Activated T-cell treated with anti-CD3 and anti-CD28 coated beads, Interleukin-2, amount 50 U/mL, for 24 hours (primary cell): Measurements from ENCODE around the gene ZSWIM8.
"Not testable (repeated sequence)": the region's sequence is repeated elsewhere in the genome, so short reads cannot be mapped to it uniquely, and the experiment has no call there.

Experiments used
- DNase-seq: peaks from one replicate; pipeline ENCODE4 v3.0.0-alpha.2; 2020
- H3K27ac Mint-ChIP-seq: 2 replicates; pipeline ENCODE4 v1.8.0; 2020; ENCODE audit warnings: mild to moderate bottlenecking, mixed read lengths
- H3K27me3 Mint-ChIP-seq: 2 replicates; pipeline ENCODE4 v1.8.0; 2020; ENCODE audit warnings: mixed read lengths
- H3K36me3 Mint-ChIP-seq: 2 replicates; pipeline ENCODE4 v1.8.0; 2020; ENCODE audit warnings: low read depth, mixed read lengths
- H3K4me1 Mint-ChIP-seq: 2 replicates; pipeline ENCODE4 v1.8.0; 2020; ENCODE audit warnings: low read depth, mixed read lengths
- H3K4me3 Mint-ChIP-seq: 2 replicates; pipeline ENCODE4 v1.8.0; 2020; ENCODE audit warnings: mild to moderate bottlenecking, moderate library complexity, mixed read lengths
- H3K9me3 Mint-ChIP-seq: 2 replicates; pipeline ENCODE4 v1.8.0; 2020; ENCODE audit warnings: mixed read lengths

Gene ZSWIM8

GRCh38 chr10:73782749-73783085, 2.7 kb upstream of the ZSWIM8 start:
- no peaks in the 10 kb centered on the region for H3K9me3 Mint-ChIP-seq
- H3K4me3 Mint-ChIP-seq, result peak overlapping the region; percentile 99
- H3K36me3 Mint-ChIP-seq, result peaks cover 69% of the 10 kb centered on the region
- DNase-seq, result no peak
- H3K27ac Mint-ChIP-seq, result peak overlapping the region; percentile 100
- H3K27me3 Mint-ChIP-seq, result no peaks in the 10 kb centered on the region
- peaks cover 58% of the 10 kb centered on the region for H3K4me1 Mint-ChIP-seq

GRCh38 chr10:73785721-73786511, 510 bp downstream of the ZSWIM8 start:
- Mint-ChIP-seq H3K27me3 (no peaks in the 10 kb centered on the region), H3K27ac (peak overlapping the region; percentile 99), H3K36me3 (peaks cover 68% of the 10 kb centered on the region), H3K9me3 (no peaks in the 10 kb centered on the region), H3K4me3 (peak overlapping the region; percentile 98), H3K4me1 (peaks cover 44% of the 10 kb centered on the region)
- DNase-seq, result peak; percentile 71

- peak overlapping the region; percentile 98 for H3K4me3 Mint-ChIP-seq
- no peak for DNase-seq
- peaks cover 69% of the 10 kb centered on the region for H3K36me3 Mint-ChIP-seq
- peak overlapping the region; percentile 89 for H3K27ac Mint-ChIP-seq
- H3K27me3 Mint-ChIP-seq, result no peaks in the 10 kb centered on the region
- H3K4me1 Mint-ChIP-seq, result peaks cover 43% of the 10 kb centered on the region
- no peaks in the 10 kb centered on the region for H3K9me3 Mint-ChIP-seq
These were observed 1.1 kb downstream of the ZSWIM8 start for GRCh38 chr10:73786512-73786885.

- peaks cover 66% of the 10 kb centered on the region for H3K36me3 Mint-ChIP-seq
- H3K4me1 Mint-ChIP-seq, result peaks cover 43% of the 10 kb centered on the region
- DNase-seq, H3K9me3 Mint-ChIP-seq, H3K27me3 Mint-ChIP-seq, H3K27ac Mint-ChIP-seq: not testable (repeated sequence)
- H3K4me3 Mint-ChIP-seq, result peak overlapping the region; percentile 98
These were observed 1.8 kb downstream of the ZSWIM8 start for GRCh38 chr10:73787031-73787800.

GRCh38 chr10:73788864-73789658, 3.7 kb downstream of the ZSWIM8 start:
- peak overlapping the region; percentile 28 for H3K27ac Mint-ChIP-seq
- no peaks in the 10 kb centered on the region for H3K27me3 Mint-ChIP-seq
- no peaks in the 10 kb centered on the region for H3K9me3 Mint-ChIP-seq
- peaks cover 28% of the 10 kb centered on the region for H3K4me1 Mint-ChIP-seq
- no peak for DNase-seq
- H3K4me3 Mint-ChIP-seq, result no peak overlapping the region
- peaks cover 68% of the 10 kb centered on the region for H3K36me3 Mint-ChIP-seq

- Mint-ChIP-seq H3K4me1 (peaks cover 24% of the 10 kb centered on the region), H3K36me3 (peaks cover 72% of the 10 kb centered on the region), H3K4me3 (no peak overlapping the region), H3K27ac (peak overlapping the region; percentile 28), H3K27me3 (no peaks in the 10 kb centered on the region), H3K9me3 (no peaks in the 10 kb centered on the region)
- no peak for DNase-seq
These were observed 4.3 kb downstream of the ZSWIM8 start for GRCh38 chr10:73789659-73790055.

GRCh38 chr10:73790886-73791625, 5.7 kb downstream of the ZSWIM8 start:
- H3K36me3 Mint-ChIP-seq, result peaks cover 78% of the 10 kb centered on the region

GRCh38 chr10:73791871-73792400, 6.5 kb downstream of the ZSWIM8 start:
- Mint-ChIP-seq H3K27me3 (no peaks in the 10 kb centered on the region), H3K4me1 (peaks cover 10% of the 10 kb centered on the region), H3K4me3 (no peak overlapping the region), H3K27ac (no peak overlapping the region), H3K9me3 (no peaks in the 10 kb centered on the region), H3K36me3 (peaks cover 81% of the 10 kb centered on the region)
- DNase-seq, result no peak

More at GRCh38 chr10:73790886-73791625, 5.7 kb downstream of the ZSWIM8 start:
- Mint-ChIP-seq H3K4me3 (no peak overlapping the region), H3K27ac (no peak overlapping the region), H3K27me3 (no peaks in the 10 kb centered on the region), H3K4me1 (peaks cover 17% of the 10 kb centered on the region), H3K9me3 (no peaks in the 10 kb centered on the region)
- DNase-seq, result no peak

- H3K4me3 Mint-ChIP-seq, result no peak overlapping the region
- peaks cover 1% of the 10 kb centered on the region for H3K4me1 Mint-ChIP-seq
- DNase-seq, result no peak
- H3K9me3 Mint-ChIP-seq, result no peaks in the 10 kb centered on the region
- no peaks in the 10 kb centered on the region for H3K27me3 Mint-ChIP-seq
- peaks cover 90% of the 10 kb centered on the region for H3K36me3 Mint-ChIP-seq
- peak overlapping the region; percentile 31 for H3K27ac Mint-ChIP-seq
These were observed 8.1 kb downstream of the ZSWIM8 start for GRCh38 chr10:73793456-73793855.

GRCh38 chr10:73795491-73795890, 10.1 kb downstream of the ZSWIM8 start:
- not testable (repeated sequence) for H3K27me3 Mint-ChIP-seq, H3K9me3 Mint-ChIP-seq, H3K4me1 Mint-ChIP-seq, H3K4me3 Mint-ChIP-seq, DNase-seq
- H3K36me3 Mint-ChIP-seq, result peaks cover 93% of the 10 kb centered on the region
- H3K27ac Mint-ChIP-seq, result peak overlapping the region; percentile 38

GRCh38 chr10:73796035-73796434, 10.6 kb downstream of the ZSWIM8 start:
- not testable (repeated sequence) for DNase-seq, H3K27me3 Mint-ChIP-seq, H3K9me3 Mint-ChIP-seq, H3K4me3 Mint-ChIP-seq, H3K27ac Mint-ChIP-seq, H3K4me1 Mint-ChIP-seq
- H3K36me3 Mint-ChIP-seq, result peaks cover 92% of the 10 kb centered on the region

GRCh38 chr10:73796766-73797165, 11.4 kb downstream of the ZSWIM8 start:
- H3K4me1 Mint-ChIP-seq, result peaks cover 2% of the 10 kb centered on the region
- H3K36me3 Mint-ChIP-seq, result peaks cover 92% of the 10 kb centered on the region
- no peaks in the 10 kb centered on the region for H3K27me3 Mint-ChIP-seq
- DNase-seq, result no peak
- peak overlapping the region; percentile 40 for H3K27ac Mint-ChIP-seq
- no peak overlapping the region for H3K4me3 Mint-ChIP-seq
- no peaks in the 10 kb centered on the region for H3K9me3 Mint-ChIP-seq

- Mint-ChIP-seq H3K4me3 (no peak overlapping the region), H3K27ac (peak overlapping the region; percentile 53), H3K27me3 (no peaks in the 10 kb centered on the region), H3K9me3 (no peaks in the 10 kb centered on the region), H3K36me3 (peaks cover 97% of the 10 kb centered on the region), H3K4me1 (peaks cover 2% of the 10 kb centered on the region)
- DNase-seq, result no peak
These were observed 12.1 kb downstream of the ZSWIM8 start for GRCh38 chr10:73797324-73798025.
